ENCODE measurements around the gene NUP188. TPM values are rescaled to one million over a fixed set of nuclear protein-coding genes. Genes with fewer than 3 reads are reported as not detected.

The NUP188 gene
- total and polyA plus RNA-seq, 2 of the 4 experiments (the other 2 are of a cell fraction): 53.0 to 59.1 TPM

- H3K18ac ChIP-seq (ENCODE audit: low read depth, low read length): no peak overlapping the region
- WGBS, 2 experiments (ENCODE audit: extremely low coverage in 2 of 2, insufficient read length in 1 of 2): 98% methylated on average over 17 of the region's 24 CpGs; no CpG with 5 or more reads in 1 of the 2 experiments
- peaks cover 38% of the 10 kb centered on the region for H3K36me3 ChIP-seq (ENCODE audit: control insufficient read depth, insufficient read depth, low read length)
- no peak overlapping the region for H2AK9ac ChIP-seq (replicated peaks; ENCODE audit: low read depth, low read length, poor library complexity)
- H2AFZ ChIP-seq (replicated peaks; ENCODE audit: low read length, poor library complexity): no peak overlapping the region
- H3K4me3 ChIP-seq (ENCODE audit: insufficient read depth, low read depth, low read length): no peak overlapping the region
- H2AK5ac ChIP-seq (ENCODE audit: low read depth, low read length): no peak overlapping the region
- H4K5ac ChIP-seq (ENCODE audit: low read depth, low read length): no peak overlapping the region
- peaks cover 27% of the 10 kb centered on the region for H3K4me1 ChIP-seq (ENCODE audit: control insufficient read depth, insufficient read depth, low read length)
- dilution Hi-C loops (cut with HindIII; ENCODE audit: low sequenced_read_pairs, unreplicated experiment) (no loop called here), intact Hi-C loops (cut with micrococcal nuclease) (no loop called here), in situ Hi-C loops (cut with MboI; ENCODE audit: low sequenced_read_pairs) (no loop called here)
- no peak overlapping the region for H2BK5ac ChIP-seq (ENCODE audit: low read depth, low read length, poor library complexity, severe bottlenecking)
- no peak overlapping the region for H2BK15ac ChIP-seq (ENCODE audit: low read depth, low read length)
- no peak overlapping the region for H3K4ac ChIP-seq (ENCODE audit: low read depth, low read length)
- ATAC-seq (ENCODE audit: low read depth) (no peak), DNase-seq (no peak)
- TF ChIP-seq SMC3 (IDR thresholded peaks at IDR 0.05; ENCODE audit: low read depth, low read length): no peak
- no peak for TF ChIP-seq MAZ (IDR thresholded peaks at IDR 0.05; ENCODE audit: borderline replicate concordance, low read depth, low read length)
- no peak for TF ChIP-seq FOS (IDR thresholded peaks at IDR 0.05; ENCODE audit: low read depth, low read length)
- TF ChIP-seq ELK1 (IDR thresholded peaks at IDR 0.05; ENCODE audit: borderline replicate concordance, low read depth, low read length): no peak
- no peak for TF ChIP-seq CHD1 (IDR thresholded peaks at IDR 0.05; ENCODE audit: low read depth, low read length)
- TF ChIP-seq RAD21 (IDR thresholded peaks at IDR 0.05; ENCODE audit: low read length): no peak
- TF ChIP-seq POLR2A (IDR thresholded peaks at IDR 0.05; ENCODE audit: low read depth, low read length): no peak
- TF ChIP-seq RFX5 (IDR thresholded peaks at IDR 0.05; ENCODE audit: low read depth, low read length): no peak
- no peak overlapping the region for H3K27ac ChIP-seq (ENCODE audit: insufficient read depth, low read length)
- H3K79me1 ChIP-seq (ENCODE audit: low read depth in 1 of 2, low read length in 2 of 2): peaks cover 28 to 87% of the 10 kb centered on the region in 2 experiments; a peak in 3 of 4 replicates
- BruUV-seq (replicated peaks): no TSS peak
- H3K9me1 ChIP-seq (ENCODE audit: insufficient read depth, low read length): peaks cover 26% of the 10 kb centered on the region
- no peaks in the 10 kb centered on the region; the same call in none of the 2 replicates for H4K20me1 ChIP-seq (ENCODE audit: insufficient read depth, low read length)
- H3K9me3 ChIP-seq (ENCODE audit: control insufficient read depth, insufficient read depth, low read length): no peaks in the 10 kb centered on the region
- H3K9ac ChIP-seq (ENCODE audit: low read depth, low read length): no peak overlapping the region
- no peak overlapping the region for H3K23ac ChIP-seq (ENCODE audit: low read depth, low read length)
- no peak overlapping the region for H2BK120ac ChIP-seq (ENCODE audit: low read depth, low read length)
- H4K8ac ChIP-seq (ENCODE audit: low read depth in 2 of 2, low read length in 2 of 2): no peak overlapping the region
- CTCF ChIA-PET: interaction anchor here (0.7 kb wide), 1 partner anchor 27 kb away, joined by 3 read pairs; no protein-coding TSS in a partner anchor
- H3K14ac ChIP-seq (replicated peaks; ENCODE audit: low read depth, low read length): no peak overlapping the region
- H4K91ac ChIP-seq (ENCODE audit: insufficient read depth, low read depth, low read length): no peak overlapping the region
- no peaks in the 10 kb centered on the region for H3K27me3 ChIP-seq (ENCODE audit: control insufficient read depth, insufficient read depth, low read length)
- no peak overlapping the region for H3K4me2 ChIP-seq (ENCODE audit: low read depth, low read length)
- no peak overlapping the region for H2BK20ac ChIP-seq (ENCODE audit: low read depth, low read length)
- POLR2A ChIA-PET (ENCODE audit: unreplicated experiment): no interaction called here
- H3K56ac ChIP-seq (ENCODE audit: extremely low read depth, insufficient read depth, low read length): no peak overlapping the region
These were observed 39.1 kb upstream of the NUP188 start for GRCh38 chr9:128908372-128908771.
